Activated CD8-positive, alpha-beta T cell treated with anti-CD3 and anti-CD28 coated beads, Interleukin-2, amount 10 ng/mL, durations not matched to agents 7 days and 5 days (primary cell): ENCODE results near the gene BAG5. TPM values are rescaled to one million over a fixed set of nuclear protein-coding genes. Genes with fewer than 3 reads are reported as not detected.
A peak's percentile ranks its signal among the peaks of the same experiment; 100 is the strongest.

Source experiments
- ATAC-seq: fragments of 150-1000 bp; cut with Tn5 transposase; one replicate; pipeline ENCODE4 v1.10.0; 2021; ENCODE audit warnings: moderate library complexity
- CTCF ChIA-PET: fragments of 350-600 bp; sonication (Branson Sonifier 250); formaldehyde crosslinking; loops from one replicate; lab custom pipeline; 2021; ENCODE audit warnings: antibody characterized with exemption; lab: Charles Lee
- POLR2A ChIA-PET: fragments of 350-600 bp; sonication (Branson Sonifier 250); formaldehyde crosslinking; loops from one replicate; lab custom pipeline; 2021; ENCODE audit warnings: antibody characterized with exemption; lab: Charles Lee
- DNase-seq: peaks from one replicate; pipeline ENCODE4 v3.0.0-alpha.2; 2020
- H3K27ac Mint-ChIP-seq: one replicate; pipeline ENCODE4 v1.8.0; 2021; ENCODE audit warnings: mild to moderate bottlenecking, mixed read lengths
- H3K27me3 Mint-ChIP-seq: one replicate; pipeline ENCODE4 v1.8.0; 2021; ENCODE audit warnings: low read depth, mixed read lengths
- H3K36me3 Mint-ChIP-seq: one replicate; pipeline ENCODE4 v1.8.0; 2021; ENCODE audit warnings: low read depth, mixed read lengths
- H3K4me1 Mint-ChIP-seq: one replicate; pipeline ENCODE4 v1.8.0; 2021; ENCODE audit warnings: low read depth, mixed read lengths
- H3K4me3 Mint-ChIP-seq: one replicate; pipeline ENCODE4 v1.8.0; 2021; ENCODE audit warnings: mild to moderate bottlenecking, mixed read lengths
- H3K9me3 Mint-ChIP-seq: one replicate; pipeline ENCODE4 v1.8.0; 2022; ENCODE audit warnings: mixed read lengths; ENCODE audit not compliant: insufficient read depth
- total RNA-seq, 2 experiments: library from RNA; stranded (reverse); gene quantifications; one replicate each; pipeline ENCODE4 v1.2.3, GENCODE V29; 2021

BAG5 gene
- total RNA-seq, 2 experiments from 2014 or later, result 31.1 to 33.2 TPM

- Mint-ChIP-seq H3K36me3 (peaks cover 11% of the 10 kb centered on the region), H3K4me3 (no peak overlapping the region), H3K9me3 (no peaks in the 10 kb centered on the region), H3K4me1 (no peaks in the 10 kb centered on the region), H3K27me3 (no peaks in the 10 kb centered on the region), H3K27ac (no peak overlapping the region)
- ATAC-seq (no peak), DNase-seq (no peak)
- ChIA-PET POLR2A (no interaction called here), CTCF (no interaction called here)
Measured at GRCh38 chr14:103584326-103584915, 22.0 kb upstream of the BAG5 start.

- no peaks in the 10 kb centered on the region for H3K9me3 Mint-ChIP-seq
- H3K4me1 Mint-ChIP-seq, result no peaks in the 10 kb centered on the region
- ChIA-PET POLR2A (no interaction called here), CTCF (no interaction called here)
- H3K27me3 Mint-ChIP-seq, result no peaks in the 10 kb centered on the region
- no peak overlapping the region for H3K4me3 Mint-ChIP-seq
- no peak overlapping the region for H3K27ac Mint-ChIP-seq
- ATAC-seq, result no peak
- DNase-seq, result no peak
- H3K36me3 Mint-ChIP-seq, result peaks cover 6% of the 10 kb centered on the region
Measured at GRCh38 chr14:103581954-103582703, 19.7 kb upstream of the BAG5 start.

GRCh38 chr14:103581206-103581605 lies 18.7 kb upstream of the BAG5 start:
- ATAC-seq, result no peak
- Mint-ChIP-seq H3K27ac (no peak overlapping the region), H3K9me3 (no peaks in the 10 kb centered on the region), H3K27me3 (no peaks in the 10 kb centered on the region), H3K36me3 (peaks cover 3% of the 10 kb centered on the region), H3K4me1 (no peaks in the 10 kb centered on the region), H3K4me3 (no peak overlapping the region)
- POLR2A ChIA-PET, result no interaction called here
- no peak for DNase-seq
- CTCF ChIA-PET, result no interaction called here

GRCh38 chr14:103578401-103579075 lies 16.1 kb upstream of the BAG5 start:
- no peak overlapping the region for H3K4me3 Mint-ChIP-seq
- peaks cover 11% of the 10 kb centered on the region for H3K36me3 Mint-ChIP-seq
- ATAC-seq (no peak), DNase-seq (no peak)
- no peaks in the 10 kb centered on the region for H3K4me1 Mint-ChIP-seq
- H3K27ac Mint-ChIP-seq, result no peak overlapping the region
- ChIA-PET POLR2A (no interaction called here), CTCF (no interaction called here)
- no peaks in the 10 kb centered on the region for H3K9me3 Mint-ChIP-seq
- no peaks in the 10 kb centered on the region for H3K27me3 Mint-ChIP-seq

DNA sequence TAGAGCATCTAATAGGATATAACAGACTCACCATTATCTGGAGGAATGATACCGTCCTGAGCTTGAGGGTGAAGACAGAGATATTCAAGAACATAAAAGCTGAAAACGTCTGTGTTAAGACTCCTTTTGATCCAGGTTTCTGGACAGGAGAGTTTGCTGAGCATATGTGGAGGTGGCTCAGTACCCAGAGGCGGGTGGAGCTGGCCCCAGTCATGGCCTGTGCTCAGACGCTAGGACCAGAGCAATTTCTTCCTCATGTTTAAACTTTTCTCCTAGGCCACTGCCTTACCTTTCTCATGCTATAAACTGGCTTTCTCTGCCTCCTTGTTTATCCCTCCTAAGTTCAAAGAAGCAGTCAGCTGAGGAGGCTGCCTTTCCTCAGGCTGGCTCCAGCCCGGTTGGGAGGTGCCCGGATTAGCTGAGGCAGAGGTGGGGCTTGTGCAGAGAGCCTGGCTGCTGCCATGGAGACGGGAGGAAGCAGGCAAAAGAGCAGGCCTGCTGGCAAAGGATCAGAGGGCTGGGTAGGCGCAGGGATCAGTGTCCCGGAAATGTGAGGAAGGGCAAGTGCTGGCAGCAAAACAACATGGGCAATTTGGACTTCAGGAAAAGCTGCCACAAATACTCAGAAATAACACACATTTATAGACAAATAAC lies 14.0 kb upstream of the BAG5 start:
- CTCF ChIA-PET, result no interaction called here
- ATAC-seq (no peak), DNase-seq (no peak)
- H3K9me3 Mint-ChIP-seq, result no peaks in the 10 kb centered on the region
- no peaks in the 10 kb centered on the region for H3K27me3 Mint-ChIP-seq
- H3K36me3 Mint-ChIP-seq, result peaks cover 13% of the 10 kb centered on the region
- no peak overlapping the region for H3K27ac Mint-ChIP-seq
- POLR2A ChIA-PET, result no interaction called here
- H3K4me1 Mint-ChIP-seq, result no peaks in the 10 kb centered on the region
- H3K4me3 Mint-ChIP-seq, result no peak overlapping the region

DNA sequence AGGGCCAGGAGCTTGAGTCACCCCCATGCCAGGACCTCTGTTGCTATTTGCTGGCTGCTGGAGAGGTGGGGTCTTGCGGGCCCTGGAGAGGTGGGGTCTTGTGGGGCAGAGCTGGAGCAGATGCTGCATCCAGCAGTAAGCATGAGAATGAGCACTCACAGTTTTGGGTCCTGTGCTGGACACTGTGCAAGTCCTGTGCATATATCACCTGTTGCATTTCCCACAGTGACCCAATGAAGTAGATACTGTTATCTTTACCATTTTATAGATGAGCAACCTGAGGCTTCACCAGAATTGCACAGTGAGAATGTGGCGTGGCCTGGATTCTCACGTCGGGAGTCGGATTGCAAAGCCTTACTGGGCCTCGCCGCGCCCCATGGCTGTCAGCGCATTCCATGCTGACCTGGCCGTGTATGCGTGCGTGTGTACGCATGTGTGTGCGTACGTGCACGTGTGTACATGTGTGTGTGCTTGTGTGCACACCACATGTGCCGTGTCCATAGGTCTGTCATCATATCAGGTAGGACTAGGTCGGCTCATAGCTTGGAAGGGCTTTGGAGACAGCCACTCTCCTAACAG lies 12.3 kb upstream of the BAG5 start:
- no peaks in the 10 kb centered on the region for H3K27me3 Mint-ChIP-seq
- ChIA-PET POLR2A (no interaction called here), CTCF (interaction anchor here (1.4 kb wide), 1 partner anchor 105 kb away, joined by 4 read pairs; no protein-coding TSS in a partner anchor)
- H3K4me1 Mint-ChIP-seq, result peaks cover 1% of the 10 kb centered on the region
- H3K4me3 Mint-ChIP-seq, result no peak overlapping the region
- no peak overlapping the region for H3K27ac Mint-ChIP-seq
- H3K9me3 Mint-ChIP-seq, result no peaks in the 10 kb centered on the region
- no peak for DNase-seq
- H3K36me3 Mint-ChIP-seq, result peaks cover 13% of the 10 kb centered on the region
- no peak for ATAC-seq

DNA sequence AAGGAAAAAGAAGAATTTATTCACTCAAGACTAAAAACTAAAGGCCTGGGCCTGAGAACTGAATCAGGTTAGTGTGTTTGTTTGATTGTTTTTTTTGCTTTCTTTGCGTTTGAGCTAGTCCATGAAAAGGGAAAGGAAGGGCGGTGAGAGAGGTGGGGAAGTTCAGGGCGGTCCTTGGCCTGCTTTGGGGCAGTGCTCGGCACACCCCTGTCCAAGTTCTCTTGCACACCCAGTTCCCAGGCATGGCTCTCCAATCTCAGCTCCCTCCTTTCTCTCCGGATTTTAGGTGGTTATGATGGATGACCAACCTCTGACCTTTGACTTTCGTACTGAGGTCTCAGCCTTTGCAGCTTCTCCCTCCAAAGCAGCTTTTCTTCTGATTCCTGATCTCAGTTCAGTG lies 11.6 kb upstream of the BAG5 start:
- H3K9me3 Mint-ChIP-seq, result no peaks in the 10 kb centered on the region
- peaks cover 13% of the 10 kb centered on the region for H3K36me3 Mint-ChIP-seq
- no peaks in the 10 kb centered on the region for H3K27me3 Mint-ChIP-seq
- POLR2A ChIA-PET, result no interaction called here
- H3K27ac Mint-ChIP-seq, result no peak overlapping the region
- CTCF ChIA-PET, result interaction anchor here (0.6 to 1.4 kb wide), 3 partner anchors 13 to 238 kb away, joined by 3 to 4 read pairs (median 3); no protein-coding TSS in a partner anchor
- H3K4me3 Mint-ChIP-seq, result no peak overlapping the region
- ATAC-seq, result no peak
- H3K4me1 Mint-ChIP-seq, result peaks cover 1% of the 10 kb centered on the region
- DNase-seq, result no peak

DNA sequence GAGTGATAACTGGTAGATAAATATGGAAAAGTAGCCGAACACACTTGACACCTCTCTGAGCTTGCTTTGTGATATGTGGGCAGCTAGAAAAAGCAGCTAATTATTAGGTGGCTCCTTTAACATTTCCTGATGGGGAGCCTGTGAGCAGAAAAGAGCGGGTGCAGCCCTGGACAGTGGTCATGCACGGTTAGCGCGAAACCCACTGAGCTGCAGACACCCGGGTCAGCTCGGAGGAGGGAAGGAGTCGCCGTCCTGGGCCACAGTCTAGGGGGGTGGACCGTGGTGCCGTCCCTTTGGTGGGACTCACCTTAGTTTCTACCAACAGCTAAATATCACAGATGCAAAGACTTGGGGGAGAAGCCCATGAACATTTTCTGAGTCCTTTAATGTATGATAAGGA lies 7.0 kb upstream of the BAG5 start:
- ATAC-seq (no peak), DNase-seq (no peak)
- Mint-ChIP-seq H3K27ac (no peak overlapping the region), H3K36me3 (peaks cover 8% of the 10 kb centered on the region), H3K4me1 (peaks cover 13% of the 10 kb centered on the region), H3K27me3 (no peaks in the 10 kb centered on the region), H3K9me3 (no peaks in the 10 kb centered on the region), H3K4me3 (no peak overlapping the region)
- CTCF ChIA-PET, result interaction anchor here (1.0 to 1.1 kb wide), 3 partner anchors 10 to 111 kb away, joined by 3 to 7 read pairs (median 3); no protein-coding TSS in a partner anchor
- POLR2A ChIA-PET, result no interaction called here

GRCh38 chr14:103568952-103569351 lies 6.5 kb upstream of the BAG5 start:
- no peaks in the 10 kb centered on the region for H3K27me3 Mint-ChIP-seq
- no peak overlapping the region for H3K4me3 Mint-ChIP-seq
- ATAC-seq (no peak), DNase-seq (no peak)
- H3K36me3 Mint-ChIP-seq, result peaks cover 7% of the 10 kb centered on the region
- H3K27ac Mint-ChIP-seq, result no peak overlapping the region
- ChIA-PET POLR2A (no interaction called here), CTCF (interaction anchor here (1.0 to 1.1 kb wide), 3 partner anchors 9 to 111 kb away, joined by 3 to 7 read pairs (median 3); no protein-coding TSS in a partner anchor)
- H3K9me3 Mint-ChIP-seq, result no peaks in the 10 kb centered on the region
- H3K4me1 Mint-ChIP-seq, result peaks cover 16% of the 10 kb centered on the region

DNA sequence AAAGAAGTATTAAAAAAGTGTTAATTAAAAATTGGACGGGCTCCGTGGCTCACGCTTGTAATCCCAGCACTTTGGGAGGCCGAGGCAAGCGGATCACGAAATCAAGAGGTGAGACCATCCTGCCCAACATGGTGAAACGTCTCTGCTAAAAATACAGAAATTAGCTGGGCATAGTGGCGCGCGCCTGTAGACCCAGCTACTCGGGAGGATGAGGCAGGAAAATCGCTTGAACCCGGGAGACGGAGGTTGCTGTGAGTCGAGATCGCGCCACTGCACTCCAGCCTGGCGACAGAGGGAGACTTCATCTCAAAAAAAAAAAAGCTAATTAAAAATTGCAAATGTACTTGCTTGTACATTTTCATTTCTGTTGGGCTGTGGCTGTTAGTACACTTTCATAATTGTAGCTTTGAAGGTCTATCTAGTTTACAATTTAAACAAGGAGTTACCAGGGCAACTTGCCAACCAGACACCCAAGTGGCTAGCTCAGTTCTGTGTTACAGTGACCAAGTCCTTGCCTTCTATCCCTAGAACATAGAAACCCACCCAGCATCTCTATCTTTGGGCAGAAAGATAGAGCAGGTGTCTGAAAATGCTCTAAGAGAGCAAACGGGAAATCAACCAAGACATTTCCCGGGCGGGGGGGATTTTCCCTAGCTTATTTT lies 1.5 kb upstream of the BAG5 start:
- POLR2A ChIA-PET, result interaction anchor here (0.6 kb wide), 2 partner anchors 34 to 65 kb away, joined by 3 read pairs; partner anchors contain the start of gene KLC1
- Mint-ChIP-seq H3K36me3 (peaks cover 28% of the 10 kb centered on the region), H3K4me1 (peaks cover 46% of the 10 kb centered on the region), H3K27ac (peak overlapping the region; percentile 33), H3K4me3 (peak overlapping the region; percentile 91), H3K9me3 (no peaks in the 10 kb centered on the region), H3K27me3 (no peaks in the 10 kb centered on the region)
- ATAC-seq (no peak), DNase-seq (no peak)
- CTCF ChIA-PET, result interaction anchor here (0.7 to 1.8 kb wide), 2 partner anchors 11 to 45 kb away, joined by 3 to 4 read pairs; no protein-coding TSS in a partner anchor

GRCh38 chr14:103563226-103563620 lies 766 bp upstream of the BAG5 start:
- ATAC-seq, result no peak
- Mint-ChIP-seq H3K4me1 (peaks cover 52% of the 10 kb centered on the region), H3K36me3 (peaks cover 28% of the 10 kb centered on the region), H3K27ac (peak overlapping the region; percentile 80), H3K4me3 (peak overlapping the region; percentile 91), H3K9me3 (no peaks in the 10 kb centered on the region), H3K27me3 (no peaks in the 10 kb centered on the region)
- CTCF ChIA-PET, result interaction anchor here (0.7 to 5.1 kb wide), 2 partner anchors 10 to 45 kb away, joined by 3 to 23 read pairs; no protein-coding TSS in a partner anchor
- no peak for DNase-seq
- POLR2A ChIA-PET, result interaction anchor here (0.6 kb wide), 2 partner anchors 33 to 66 kb away, joined by 3 read pairs; partner anchors contain the start of gene KLC1
